ENCODE measurements around the gene POLR1G. TPM values are rescaled to one million over a fixed set of nuclear protein-coding genes. Genes with fewer than 3 reads are reported as not detected.

The POLR1G gene
- total and polyA plus RNA-seq, 9 of the 15 experiments (the other 6 are each of a cell fraction or from before 2014, with no cell fraction given): 3.0 to 50.1 (median 27.4) TPM

DNA sequence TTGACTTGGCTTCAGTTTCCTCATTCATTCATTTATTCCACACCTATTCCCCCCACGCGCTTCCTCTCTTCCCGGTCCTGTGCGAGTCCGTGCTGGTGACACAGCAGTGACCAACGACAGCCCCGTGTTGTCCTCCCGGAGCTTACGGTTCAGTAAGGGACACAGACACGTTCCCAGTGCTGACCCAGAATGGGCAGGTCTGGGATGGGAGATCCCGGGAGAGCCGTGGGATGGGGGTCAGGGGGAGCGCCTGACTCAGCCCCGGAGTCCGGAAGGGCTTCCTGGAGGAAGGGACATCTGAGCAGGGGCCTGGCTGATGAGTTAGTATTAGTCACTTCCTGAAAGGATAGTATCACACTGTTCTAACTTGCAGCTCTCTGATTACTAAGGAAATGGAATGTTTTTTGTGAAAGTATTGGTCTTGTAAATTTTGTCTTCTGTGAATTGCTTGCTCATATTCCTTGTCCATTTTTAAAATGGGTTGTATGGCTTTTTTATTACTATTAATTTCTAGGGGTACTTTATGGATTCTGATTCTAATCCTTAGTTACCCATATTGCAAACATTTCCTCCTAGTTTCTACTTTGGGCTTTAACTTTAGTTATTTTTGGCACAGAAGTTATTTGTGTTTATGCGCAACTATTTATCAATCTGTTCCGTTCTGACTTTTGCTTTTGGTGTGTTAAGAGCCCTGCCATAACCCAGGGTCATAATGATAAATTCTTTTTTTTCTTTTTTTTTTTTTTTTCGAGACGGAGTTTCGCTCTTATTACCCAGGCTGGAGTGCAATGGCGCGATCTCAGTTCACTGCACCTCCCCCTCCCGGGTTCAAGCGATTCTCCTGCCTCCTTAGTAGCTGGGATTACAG, 18.0 kb downstream of the POLR1G start (continued):
- TF ChIP-seq HINFP (tag; conservative IDR thresholded peaks at IDR 0.05; ENCODE audit: low read depth) (0 out of 2 replicates have a peak, but pooled peaks have one; percentile 62), BHLHE40 (IDR thresholded peaks at IDR 0.05; ENCODE audit: low read length) (no peak), HDAC3 (IDR thresholded peaks at IDR 0.05; ENCODE audit: borderline replicate concordance, partially characterized antibody) (peak; percentile 12), EP300 (IDR thresholded peaks at IDR 0.05; ENCODE audit: low read length) (peak; percentile 87), MTA1 (IDR thresholded peaks at IDR 0.05; ENCODE audit: borderline replicate concordance) (peak; percentile 77), ELF1 (tag; IDR thresholded peaks at IDR 0.05) (peak; percentile 60), ZNF354B (CRISPR knock-in tag; IDR thresholded peaks at IDR 0.05) (no peak), MECOM (CRISPR knock-in tag; IDR thresholded peaks at IDR 0.05) (peak; percentile 48; the same call in 1 of the 2 replicates), ZNF445 (CRISPR knock-in tag; IDR thresholded peaks at IDR 0.05; ENCODE audit: low read depth) (no peak), SETDB1 (IDR thresholded peaks at IDR 0.05; ENCODE audit: low read length) (no peak), PHF8 (IDR thresholded peaks at IDR 0.05; ENCODE audit: borderline replicate concordance, low read length) (no peak), SIX5 (IDR thresholded peaks at IDR 0.05; ENCODE audit: borderline replicate concordance in 1 of 2, insufficient read depth in 1 of 2, low read depth in 1 of 2, low read length in 2 of 2) (no peak), BRD4 (IDR thresholded peaks at IDR 0.05) (peak; percentile 62; the same call in 1 of the 2 replicates), TAF15 (IDR thresholded peaks at IDR 0.05; ENCODE audit: low read depth, low read length) (no peak), SRSF1 (IDR thresholded peaks at IDR 0.05; ENCODE audit: low read depth, low read length) (no peak), ZFP36 (IDR thresholded peaks at IDR 0.05; ENCODE audit: low read depth, low read length, partially characterized antibody) (peak; percentile 100), ZNF764 (CRISPR knock-in tag; IDR thresholded peaks at IDR 0.05; ENCODE audit: low read depth) (no peak; the same call in 1 of the 2 replicates), SRSF7 (optimal IDR thresholded peaks at IDR 0.05; ENCODE audit: low read depth, low read length) (no peak), TRIM24 (IDR thresholded peaks at IDR 0.05) (peak in 1 of 2 experiments; percentile 35; a peak in 1 of 4 replicates), XRCC4 (IDR thresholded peaks at IDR 0.05; ENCODE audit: extremely low read depth, insufficient read depth, insufficient read length) (no peak), GABPB1 (CRISPR knock-in tag; IDR thresholded peaks at IDR 0.05) (no peak), SREBF2 (CRISPR knock-in tag; IDR thresholded peaks at IDR 0.05) (no peak), SIRT6 (IDR thresholded peaks at IDR 0.05; ENCODE audit: low read depth, low read length) (no peak), POLR3A (IDR thresholded peaks at IDR 0.05; ENCODE audit: borderline replicate concordance, extremely low read depth, insufficient read depth, insufficient read length) (no peak), RUNX1 (IDR thresholded peaks at IDR 0.05; ENCODE audit: low read depth) (no peak; the same call in 1 of the 2 replicates), SP1 (CRISPR knock-in tag; IDR thresholded peaks at IDR 0.05) (no peak)
- TF ChIP-seq, protein P1, sequence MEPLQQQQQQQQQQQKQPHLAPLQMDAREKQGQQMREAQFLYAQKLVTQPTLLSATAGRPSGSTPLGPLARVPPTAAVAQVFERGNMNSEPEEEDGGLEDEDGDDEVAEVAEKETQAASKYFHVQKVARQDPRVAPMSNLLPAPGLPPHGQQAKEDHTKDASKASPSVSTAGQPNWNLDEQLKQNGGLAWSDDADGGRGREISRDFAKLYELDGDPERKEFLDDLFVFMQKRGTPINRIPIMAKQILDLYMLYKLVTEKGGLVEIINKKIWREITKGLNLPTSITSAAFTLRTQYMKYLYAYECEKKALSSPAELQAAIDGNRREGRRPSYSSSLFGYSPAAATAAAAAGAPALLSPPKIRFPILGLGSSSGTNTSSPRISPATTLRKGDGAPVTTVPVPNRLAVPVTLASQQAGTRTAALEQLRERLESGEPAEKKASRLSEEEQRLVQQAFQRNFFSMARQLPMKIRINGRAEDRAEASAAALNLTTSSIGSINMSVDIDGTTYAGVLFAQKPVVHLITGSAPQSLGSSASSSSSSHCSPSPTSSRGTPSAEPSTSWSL (CRISPR knock-in tag; IDR thresholded peaks at IDR 0.05; ENCODE audit: borderline replicate concordance): no peak

Data from K562 (cell line).